CD4-positive, alpha-beta T cell treated with Interleukin-2 at 100 ng/mL for 4 hours (primary cell): Measurements from ENCODE around the gene CLPX.
"Not testable (repeated sequence)": the region's sequence is repeated elsewhere in the genome, so short reads cannot be mapped to it uniquely, and the experiment has no call there.

ENCODE experiments used
- DNase-seq: peaks from one replicate; pipeline ENCODE4 v3.0.0-alpha.2; 2020; ENCODE audit warnings: low spot score

Gene CLPX

DNA sequence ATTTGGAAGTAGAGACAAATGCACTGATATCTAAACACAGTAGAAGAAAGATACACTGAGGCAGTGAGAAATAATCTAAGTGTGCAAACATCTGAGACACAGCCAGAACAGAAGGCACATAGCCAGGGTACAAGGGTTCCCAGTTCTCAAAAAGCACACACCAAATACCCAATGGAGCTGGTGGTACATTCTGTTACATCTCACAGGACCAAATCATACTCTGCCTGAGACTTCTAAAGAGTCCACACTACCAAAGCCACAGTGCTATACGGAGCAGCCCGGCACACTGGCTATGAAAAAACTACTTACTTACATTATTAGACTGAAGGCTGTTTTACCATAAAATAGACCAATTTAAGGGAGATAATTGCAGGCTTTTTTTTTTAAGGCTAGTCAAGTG, 19.3 kb downstream of the CLPX start:
- no peak for DNase-seq

DNA sequence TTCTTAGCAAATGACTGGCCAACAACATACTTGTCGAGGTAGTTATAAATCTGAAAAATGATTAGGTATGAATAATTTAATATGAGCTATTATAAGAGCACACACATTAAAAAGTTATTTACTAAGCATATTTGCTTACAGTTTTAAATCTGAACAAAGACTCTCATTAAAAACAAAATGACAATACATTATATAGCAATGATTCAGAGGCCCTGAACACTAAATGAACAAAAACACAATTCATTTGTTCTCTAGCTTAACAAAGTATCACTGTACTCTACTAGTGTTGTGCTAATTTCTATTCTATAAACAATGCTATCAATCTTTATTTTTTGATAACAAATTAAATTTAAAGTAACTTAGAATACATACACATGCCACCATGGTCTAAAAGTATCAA, 21.0 kb downstream of the CLPX start:
- DNase-seq: no peak

DNA sequence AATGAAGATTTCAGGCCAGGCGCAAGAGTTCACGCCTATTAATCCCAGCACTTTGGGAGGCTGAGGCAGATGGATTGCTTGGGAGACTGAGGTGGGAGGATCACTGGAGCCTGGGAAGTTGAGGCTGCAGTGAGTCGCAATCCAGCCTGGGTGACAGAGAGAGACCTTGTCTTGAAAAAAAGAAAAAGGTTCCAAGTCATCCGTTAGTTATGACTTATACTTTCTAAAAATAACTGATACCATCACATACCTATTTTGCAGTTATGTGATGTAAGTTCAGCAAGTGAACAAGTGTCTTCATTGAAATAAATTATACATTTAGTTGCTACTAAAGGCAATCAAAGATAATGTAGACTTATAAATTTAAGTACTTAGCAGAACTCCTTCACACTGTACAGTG, 22.1 kb downstream of the CLPX start:
- no peak for DNase-seq

DNA sequence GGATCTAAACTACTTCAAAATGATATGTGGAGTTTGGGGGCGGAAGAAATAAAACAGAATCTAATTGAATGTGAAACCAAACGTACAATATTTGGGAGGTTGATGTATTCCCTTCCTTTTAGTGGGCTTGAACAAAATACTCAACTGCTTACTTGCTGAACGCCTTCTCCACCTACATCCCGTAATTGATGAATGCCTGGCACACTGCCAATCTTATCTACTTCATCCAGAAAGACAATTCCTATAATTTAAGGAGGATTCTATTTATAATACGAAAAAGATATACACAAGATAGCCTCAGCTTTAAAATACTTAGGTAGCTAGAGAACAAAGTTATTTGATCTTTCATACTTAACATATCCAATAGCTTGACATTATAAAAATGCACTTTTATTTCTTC, 28.4 kb downstream of the CLPX start:
- no peak for DNase-seq

DNA sequence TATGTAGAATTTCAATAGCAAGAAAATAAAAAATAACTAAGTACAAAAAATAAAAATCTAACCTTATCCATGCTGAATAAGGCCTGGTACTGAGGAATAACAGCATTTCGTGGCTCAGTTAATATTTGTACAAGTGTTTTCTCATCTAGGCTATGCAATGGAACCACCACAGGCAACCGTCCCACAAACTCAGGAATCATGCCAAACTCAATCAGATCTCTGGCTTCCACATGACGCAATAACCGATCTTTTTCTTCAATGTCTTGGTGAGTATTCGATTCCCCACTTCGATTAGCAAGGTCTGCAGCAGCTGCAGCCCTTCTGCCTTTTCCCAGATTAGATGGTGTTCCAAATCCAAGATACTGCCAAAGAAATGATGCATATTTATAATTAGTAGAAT, 30.4 kb downstream of the CLPX start:
- no peak for DNase-seq

DNA sequence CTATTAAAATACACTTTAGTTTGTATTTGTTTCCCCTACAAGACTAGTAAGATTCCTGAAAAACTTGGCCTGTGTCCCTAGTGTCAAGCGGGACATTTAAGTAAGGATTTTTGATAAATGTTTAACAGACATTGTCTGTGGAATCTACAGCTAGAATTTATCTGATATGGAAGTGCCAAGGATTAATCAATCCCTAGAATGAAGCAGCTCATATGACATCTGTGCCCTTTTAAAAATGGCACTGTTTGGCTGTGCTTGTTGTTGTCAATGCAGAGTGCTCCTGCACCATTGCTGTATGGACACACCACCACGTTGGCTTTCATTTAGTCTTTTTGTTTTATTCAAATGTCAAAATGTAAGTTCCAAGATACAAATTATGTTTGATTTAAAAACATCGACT, 37.2 kb downstream of the CLPX start:
- DNase-seq: no peak

DNA sequence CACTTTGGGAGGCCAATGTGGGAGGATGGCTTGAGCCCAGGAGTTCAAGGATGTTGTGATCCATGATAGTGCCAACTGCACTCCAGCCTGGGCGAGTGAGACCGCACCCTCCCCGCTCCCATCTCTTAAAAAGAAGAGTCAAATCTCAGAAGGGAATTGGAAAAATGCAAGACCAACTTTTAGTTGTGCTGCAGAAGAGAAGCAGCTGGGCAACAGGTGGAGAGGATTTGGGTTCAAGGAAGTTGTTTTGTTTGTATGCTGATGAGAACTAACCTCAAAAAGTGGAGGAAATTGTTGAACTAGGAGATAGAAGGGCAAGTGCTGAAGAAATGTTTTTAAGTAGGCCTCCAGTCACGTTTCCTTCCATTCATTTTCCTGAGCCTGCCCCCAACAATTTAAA, 38.7 kb downstream of the CLPX start:
- DNase-seq: no peak

DNA sequence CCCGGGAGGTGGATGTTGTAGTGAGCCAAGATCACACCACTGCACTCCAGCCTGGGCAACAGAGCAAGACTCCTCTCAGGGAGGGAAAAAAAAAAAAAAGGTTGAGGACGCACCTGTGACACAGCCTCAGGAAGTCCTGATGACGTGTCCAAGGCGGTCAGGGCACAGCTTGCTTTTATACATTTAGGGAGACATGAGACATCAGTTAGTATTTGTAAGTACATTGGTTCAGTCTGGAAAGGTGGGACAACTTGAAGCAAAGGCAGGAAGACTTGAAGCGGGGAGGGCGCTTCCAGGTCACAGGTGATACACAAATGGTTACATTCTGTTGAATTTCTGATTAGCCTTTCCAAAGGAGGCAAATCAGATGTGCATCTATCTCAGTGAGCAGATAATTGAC, 46.5 kb downstream of the CLPX start:
- not testable (repeated sequence) for DNase-seq

DNA sequence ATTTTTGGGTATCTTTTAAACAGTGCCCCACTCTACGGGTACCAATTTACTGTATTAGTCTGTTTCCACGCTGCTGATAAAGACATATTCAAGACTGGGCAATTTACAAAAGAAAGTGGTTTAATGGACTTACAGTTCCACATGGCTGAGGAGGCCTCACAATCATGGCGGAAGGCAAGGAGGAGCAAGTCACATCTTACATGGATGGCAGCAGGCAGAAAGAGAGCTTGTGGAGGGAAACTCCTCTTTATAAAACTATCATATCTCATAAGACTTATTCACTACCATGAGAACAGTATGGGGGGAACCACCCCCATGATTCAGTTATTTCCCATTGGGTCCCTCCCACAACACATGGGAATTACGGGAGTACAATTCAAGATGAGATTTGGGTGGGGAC, 47.2 kb downstream of the CLPX start:
- DNase-seq: not testable (repeated sequence)

DNA sequence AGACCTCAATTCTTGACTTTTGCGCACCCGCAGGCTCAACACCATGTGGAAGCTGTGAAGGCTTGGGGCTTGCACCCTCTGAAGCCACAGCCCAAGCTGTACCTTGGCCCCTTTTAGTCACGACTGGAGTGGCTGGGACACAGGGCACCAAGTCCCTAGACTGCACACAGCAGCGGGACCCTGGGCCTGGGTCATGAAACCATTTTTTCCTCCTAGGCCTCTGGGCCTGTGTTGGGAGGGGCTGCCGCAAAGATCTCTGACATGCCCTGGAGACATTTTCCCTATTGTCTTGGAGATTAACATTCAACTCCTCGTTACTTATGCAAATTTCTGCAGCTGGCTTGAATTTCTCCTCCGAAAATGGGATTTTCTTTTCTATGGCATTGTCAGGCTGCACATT, 48.1 kb downstream of the CLPX start:
- DNase-seq: not testable (repeated sequence)

DNA sequence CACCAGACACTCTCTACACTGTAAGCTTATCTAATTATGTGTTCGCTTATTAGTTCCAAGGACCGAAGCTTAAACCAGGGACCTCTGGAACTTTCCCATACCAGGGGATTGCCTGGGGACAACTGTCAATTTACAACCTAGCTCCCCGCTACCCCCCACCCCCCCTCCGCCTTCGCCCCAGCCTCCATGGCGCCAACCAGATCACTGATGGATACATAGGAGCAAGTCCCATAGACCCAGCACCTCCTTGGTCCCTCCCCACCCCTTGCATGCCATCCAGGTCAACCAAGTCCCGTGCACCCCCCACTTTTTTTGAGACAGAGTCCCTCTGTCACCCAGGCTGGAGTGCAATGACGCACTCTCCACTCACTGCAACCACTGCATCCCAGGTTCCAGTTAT, 50.6 kb downstream of the CLPX start:
- no peak for DNase-seq

DNA sequence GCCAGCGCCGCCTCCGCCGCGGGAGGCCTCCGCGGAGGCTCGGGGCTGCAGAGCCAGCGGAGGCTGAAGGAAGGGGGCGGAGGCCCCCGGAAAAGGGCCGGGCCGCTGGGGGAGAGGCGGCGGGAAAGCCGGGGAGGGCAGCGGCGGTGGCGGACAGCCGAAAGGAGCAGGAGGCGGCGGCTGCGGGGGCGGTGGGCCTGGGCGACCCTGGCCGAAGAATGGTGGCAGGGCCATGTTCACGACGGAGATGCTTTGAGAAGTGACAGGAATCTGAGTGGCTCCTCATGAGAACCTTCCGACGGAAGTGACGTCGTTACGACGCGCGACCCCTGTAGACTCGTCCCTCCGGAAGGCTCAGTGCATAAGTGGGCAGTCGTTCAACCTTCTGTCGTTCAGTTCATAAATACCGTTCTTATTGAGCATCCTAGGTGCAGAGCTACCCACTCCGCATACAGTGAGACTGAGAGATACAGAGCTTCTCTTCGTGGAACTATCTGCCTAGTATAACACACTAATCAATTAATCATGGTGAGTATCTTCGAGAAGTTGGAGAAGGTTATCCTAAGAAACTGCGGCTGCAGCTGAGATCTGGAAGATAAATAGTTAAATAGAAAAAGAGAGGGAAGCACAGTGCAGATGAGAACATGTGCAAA, 51.5 kb downstream of the CLPX start, which contains the start of gene PDCD7:
Gene PDCD7 (minus strand): TSS at position 261 of the 653 bp plus-strand sequence. CDS start 27 bp downstream, at position 234.
- peak; percentile 85 for DNase-seq

DNA sequence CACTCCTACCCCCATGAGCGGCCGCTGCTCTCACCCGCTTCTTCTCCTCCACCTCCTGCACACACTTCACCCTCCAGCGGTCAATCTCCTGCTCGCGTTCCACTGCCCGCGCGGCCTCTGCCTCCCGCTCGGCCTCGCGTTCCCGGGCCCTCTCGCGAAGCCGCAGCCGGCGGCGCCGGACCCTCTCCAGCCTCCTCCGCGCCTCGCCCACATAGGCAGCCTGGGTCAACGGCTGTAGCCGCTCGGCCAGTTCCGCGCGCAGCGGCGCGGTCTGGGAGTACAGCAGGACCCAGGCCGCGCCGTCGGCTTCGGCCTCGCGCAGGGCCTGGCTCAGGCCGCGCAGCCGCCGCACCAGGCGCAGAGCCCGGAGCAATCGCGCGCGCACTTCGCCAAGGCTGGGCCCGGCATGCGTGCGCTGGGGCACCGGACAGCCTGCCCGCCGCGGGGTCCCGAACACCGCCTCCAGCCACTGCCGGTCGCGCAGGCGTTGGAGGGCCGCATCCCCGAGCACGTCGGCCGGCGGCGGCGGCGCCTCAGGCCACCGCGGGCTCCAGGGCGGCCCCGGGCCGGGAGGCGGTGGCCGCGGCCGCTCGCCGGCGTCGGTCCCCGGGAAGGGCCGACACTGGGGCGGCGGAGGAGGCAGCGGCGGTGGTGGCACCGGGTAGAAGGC, 52.1 kb downstream of the CLPX start:
- DNase-seq: no peak

DNA sequence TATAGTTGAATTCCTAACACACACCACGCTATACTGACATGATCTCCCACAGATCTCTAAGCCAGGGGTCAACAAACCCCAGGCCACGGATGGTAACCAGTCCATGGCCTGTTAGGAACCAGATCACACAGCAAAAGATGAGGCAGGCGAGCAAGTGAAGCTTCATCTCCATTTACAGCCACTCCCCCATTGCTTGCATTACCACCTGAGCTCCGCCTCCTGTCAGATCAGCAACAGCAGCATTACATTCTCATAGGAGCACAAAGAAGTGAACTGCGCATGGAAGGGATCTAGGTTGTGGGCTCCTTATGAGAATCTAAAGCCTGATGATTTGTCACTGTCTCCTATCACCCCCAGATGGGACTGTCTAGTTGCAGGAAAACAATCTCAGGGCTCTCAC, 54.2 kb downstream of the CLPX start:
- no peak for DNase-seq

DNA sequence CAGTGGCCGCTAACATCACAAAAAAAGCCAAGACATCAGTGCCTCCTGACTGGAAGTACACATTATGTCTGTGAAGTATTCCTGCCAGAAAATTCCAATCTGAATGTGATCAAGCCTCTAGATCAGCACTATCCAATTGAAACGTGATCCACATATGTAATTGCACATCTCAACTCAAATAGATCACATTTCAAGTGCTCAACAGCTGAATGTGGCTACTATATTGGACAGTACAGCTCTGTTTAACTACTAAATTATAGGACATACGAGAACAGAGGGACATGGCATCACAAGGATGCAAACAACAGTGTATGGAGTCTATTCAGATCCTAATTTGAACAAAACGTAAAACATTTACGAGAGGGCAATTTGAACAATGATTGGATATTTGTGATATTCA, 69.6 kb downstream of the CLPX start:
- no peak for DNase-seq

DNA sequence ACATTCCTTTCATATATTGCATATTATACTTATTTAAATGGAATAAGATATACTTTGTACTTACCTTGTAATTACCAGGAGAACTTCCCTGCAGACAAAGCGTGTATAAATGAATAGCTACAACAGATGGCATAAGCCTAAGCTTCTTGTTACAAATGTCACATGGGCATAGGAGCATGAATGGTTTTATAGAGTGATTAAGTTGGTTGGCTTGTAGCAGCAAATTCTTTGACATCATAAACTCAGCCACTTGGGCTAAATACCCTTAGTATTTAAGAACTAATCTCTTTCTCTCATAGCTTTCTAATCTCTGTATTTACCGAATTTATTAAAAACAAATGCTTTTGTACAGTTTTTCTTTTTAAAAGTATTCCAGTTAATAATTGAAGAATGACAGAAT, 70.1 kb downstream of the CLPX start, which contains the start of gene UBAP1L:
Gene UBAP1L (minus strand): TSS at position 115 of the 400 bp plus-strand sequence. CDS start 8,985 bp downstream, outside the sequence.
- no peak for DNase-seq

DNA sequence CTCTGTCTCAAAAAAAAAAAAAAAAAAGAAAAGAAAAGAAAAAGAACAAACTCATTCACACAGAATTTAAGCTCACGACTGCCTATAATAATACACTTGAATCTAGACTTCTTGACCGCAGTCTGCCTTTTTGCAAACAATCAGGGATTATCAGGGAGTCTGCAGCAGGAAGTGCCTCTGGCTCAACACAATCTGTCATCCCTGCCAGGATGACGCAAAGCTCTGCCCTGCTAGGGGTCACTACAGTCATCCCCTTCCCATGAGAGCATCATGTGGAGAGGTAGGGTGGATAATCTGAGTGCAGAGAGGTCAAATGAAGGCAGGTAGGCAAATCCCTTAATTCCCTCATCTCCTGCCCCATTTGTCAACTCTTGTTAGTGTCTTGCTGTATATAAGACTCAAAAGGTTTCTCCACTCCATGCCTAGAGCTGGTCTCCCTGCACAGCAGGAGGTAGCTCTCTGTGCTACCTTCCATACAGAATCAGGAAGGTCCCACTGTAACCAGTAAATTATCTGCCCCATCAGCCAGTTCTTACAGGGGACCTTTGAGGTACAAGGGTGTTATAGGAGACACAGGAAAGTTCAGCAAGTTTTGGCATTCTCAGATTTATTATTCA, 74.4 kb downstream of the CLPX start:
- no peak for DNase-seq

DNA sequence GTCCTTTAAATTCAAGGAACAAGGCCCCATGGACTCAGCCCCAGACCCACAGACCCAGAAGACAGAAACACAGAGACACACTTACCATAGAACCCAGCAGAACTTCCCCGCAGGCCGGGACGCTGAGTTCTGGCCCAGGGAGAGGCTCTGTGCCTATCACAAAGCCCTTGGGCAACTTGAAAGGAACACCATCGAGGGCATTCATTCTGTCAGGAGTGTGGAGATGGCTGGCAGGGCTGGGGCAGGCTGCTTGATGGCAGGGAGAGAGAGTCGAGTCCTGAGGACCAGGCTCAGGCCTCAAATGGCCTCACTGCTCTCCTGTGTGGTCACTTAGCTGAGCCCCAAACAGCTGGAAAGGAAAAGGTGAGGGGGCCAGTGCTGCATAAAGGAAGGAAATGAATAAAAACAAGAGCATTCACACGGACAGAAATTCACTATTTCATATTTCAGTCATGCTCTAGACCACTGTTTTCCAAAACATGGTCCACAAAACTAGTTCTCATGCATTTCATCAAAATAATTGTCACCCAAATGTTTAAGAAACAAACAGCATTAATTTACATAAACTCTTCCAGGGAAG, 79.0 kb downstream of the CLPX start:
- no peak for DNase-seq

DNA sequence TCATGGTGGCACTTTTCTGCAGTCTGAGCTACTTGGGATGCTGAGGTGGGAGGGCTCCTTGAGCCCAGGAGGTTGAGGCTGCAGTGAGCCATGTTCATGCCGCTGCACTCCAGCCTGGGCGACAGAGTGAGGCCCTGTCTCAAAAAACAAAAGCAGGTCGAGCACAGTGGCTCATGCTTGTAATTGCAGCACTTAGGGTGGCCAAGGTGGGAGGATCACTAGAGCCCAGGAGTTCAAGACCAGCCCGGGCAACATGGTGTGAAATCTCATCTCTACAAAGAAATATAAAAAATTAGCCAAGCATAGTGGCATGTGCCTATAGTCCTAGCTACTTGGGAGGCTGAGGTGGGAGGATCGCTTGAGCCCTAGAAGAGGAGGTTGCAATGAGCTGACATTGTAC, 80.1 kb downstream of the CLPX start:
- DNase-seq: no peak

DNA sequence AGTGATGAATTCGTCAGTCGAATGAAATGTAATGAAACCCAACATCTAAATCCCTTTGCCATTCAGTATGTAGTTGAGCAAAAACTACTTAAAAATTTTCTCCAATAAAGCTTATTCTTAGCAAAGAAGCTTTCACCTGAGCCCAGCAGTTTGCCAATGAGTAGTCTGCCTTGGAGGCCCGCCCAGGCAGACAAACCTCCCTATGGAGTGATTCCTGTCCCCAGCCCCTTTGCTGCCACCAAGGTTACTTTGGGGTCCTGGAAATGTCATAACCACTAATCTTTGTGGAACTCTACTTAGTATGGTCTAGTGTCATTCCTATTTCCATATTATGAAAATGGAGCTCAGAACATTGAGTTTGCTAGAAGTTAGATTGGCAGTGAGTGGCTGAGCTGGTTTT, 82.2 kb downstream of the CLPX start:
- DNase-seq: no peak

DNA sequence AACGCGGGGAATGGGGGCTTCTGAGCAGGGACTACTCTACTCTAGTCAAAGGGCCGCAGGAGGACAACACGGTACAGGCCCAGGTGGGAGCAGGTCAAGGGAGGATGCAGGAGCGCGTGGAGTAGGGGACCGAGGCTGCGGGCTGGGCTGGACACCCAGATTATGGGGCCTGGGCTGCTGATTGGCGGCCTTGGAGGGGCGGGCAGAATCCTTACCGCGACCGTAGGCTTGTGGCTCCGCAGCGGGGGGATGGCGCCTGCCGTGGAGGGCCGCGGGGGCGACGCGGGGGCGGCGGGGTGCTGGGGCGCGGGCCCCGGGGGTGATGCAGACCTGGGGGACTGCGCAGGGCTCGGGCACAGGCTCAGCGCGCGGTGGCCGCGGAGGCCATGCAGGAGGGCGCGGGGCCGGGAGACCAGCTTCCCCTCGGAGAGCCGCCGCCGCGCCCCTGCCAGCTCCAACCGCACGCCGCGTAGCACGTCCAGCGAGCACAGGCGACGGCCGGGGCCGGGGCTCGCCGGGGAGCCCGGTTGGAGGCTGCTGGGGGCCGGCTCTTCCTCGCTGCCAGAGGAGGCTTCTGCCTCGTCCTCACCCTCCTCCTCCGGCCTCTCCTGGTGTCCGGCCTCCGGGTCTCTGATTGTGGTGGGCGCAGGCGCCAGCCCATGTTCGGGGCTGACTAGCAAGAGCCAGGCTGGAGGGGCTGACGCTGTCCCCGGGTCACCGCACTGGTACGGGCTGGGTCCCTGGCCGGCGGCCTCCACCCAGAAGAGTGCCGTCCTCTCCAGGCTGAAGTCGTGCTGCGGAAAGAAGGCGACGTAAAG, 83.0 kb downstream of the CLPX start:
- DNase-seq: no peak

DNA sequence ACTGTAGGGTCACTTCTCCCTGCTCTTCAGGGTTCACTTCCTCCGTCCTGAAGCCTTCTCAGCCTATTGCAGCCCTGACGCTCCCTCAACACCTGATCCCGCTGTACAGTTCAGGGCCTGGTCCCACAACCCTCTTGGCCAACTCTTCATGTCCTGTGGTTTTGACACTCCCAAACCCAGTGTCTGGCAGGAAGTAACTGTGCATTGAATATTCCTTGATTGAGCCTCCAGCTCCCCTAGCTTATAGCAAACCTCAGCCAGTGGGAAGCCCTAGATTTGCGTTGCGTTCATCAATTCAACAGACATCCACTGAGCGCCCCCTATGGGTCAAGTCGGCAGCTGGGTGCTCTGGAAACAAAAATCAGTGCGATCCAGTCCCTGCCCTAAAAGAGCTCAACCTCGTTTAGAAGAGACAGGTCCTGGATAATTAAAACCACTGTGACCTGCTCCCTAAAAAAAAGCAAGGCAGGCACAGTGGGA, 83.7 kb downstream of the CLPX start:
- DNase-seq: peak; percentile 49
